ENCODE data around the gene APEX2.
"Not testable (repeated sequence)": the region's sequence is repeated elsewhere in the genome, so short reads cannot be mapped to it uniquely, and the experiment has no call there.

GRCh38 chrX:55050599-55050998 lies 50.4 kb downstream of the APEX2 start:
- not testable (repeated sequence) for TF ChIP-seq CTCF, POLR2A (IDR thresholded peaks at IDR 0.05)

Measured in uterus (tissue), 2 donors.